Measurements from ENCODE around the gene UPF3B. TPM values are rescaled to one million over a fixed set of nuclear protein-coding genes. Genes with fewer than 3 reads are reported as not detected.
"Not testable (repeated sequence)": the region's sequence is repeated elsewhere in the genome, so short reads cannot be mapped to it uniquely, and the experiment has no call there.

Gene UPF3B
- total RNA-seq, 1 donor from 2014 or later, result 4.7 TPM

- Histone ChIP-seq H3K36me3 (ENCODE audit: control insufficient read depth, insufficient read depth, low read length) (no peaks in the 10 kb centered on the region), H3K27me3 (ENCODE audit: control insufficient read depth, insufficient read depth, low read length) (no peaks in the 10 kb centered on the region), H3K4me3 (ENCODE audit: low read depth, low read length) (no peak overlapping the region)
- TF ChIP-seq CTCF (IDR thresholded peaks at IDR 0.05; ENCODE audit: insufficient read depth, low read length, poor library complexity, severe bottlenecking), result no peak
- DNase-seq (ENCODE audit: low read depth), result no peak
Measured at GRCh38 chrX:119809185-119809666, 43.5 kb downstream of the UPF3B start.

- H3K36me3 ChIP-seq (ENCODE audit: control insufficient read depth, insufficient read depth, low read length); H3K27me3 ChIP-seq (ENCODE audit: control insufficient read depth, insufficient read depth, low read length); H3K4me3 ChIP-seq (ENCODE audit: low read depth, low read length); DNase-seq (ENCODE audit: low read depth): not testable (repeated sequence)
Measured at GRCh38 chrX:119808461-119808860, 44.3 kb downstream of the UPF3B start.

GRCh38 chrX:119802546-119802945, 50.2 kb downstream of the UPF3B start:
- no peak for DNase-seq (ENCODE audit: low read depth)
- Histone ChIP-seq H3K4me3 (ENCODE audit: low read depth, low read length) (no peak overlapping the region), H3K27me3 (ENCODE audit: control insufficient read depth, insufficient read depth, low read length) (no peaks in the 10 kb centered on the region), H3K36me3 (ENCODE audit: control insufficient read depth, insufficient read depth, low read length) (no peaks in the 10 kb centered on the region)
- TF ChIP-seq CTCF (IDR thresholded peaks at IDR 0.05; ENCODE audit: insufficient read depth, low read length, poor library complexity, severe bottlenecking), result no peak

GRCh38 chrX:119801253-119802221, 51.2 kb downstream of the UPF3B start:
- no peaks in the 10 kb centered on the region for H3K36me3 ChIP-seq (ENCODE audit: control insufficient read depth, insufficient read depth, low read length)
- H3K27me3 ChIP-seq (ENCODE audit: control insufficient read depth, insufficient read depth, low read length), result no peaks in the 10 kb centered on the region
- H3K4me3 ChIP-seq (ENCODE audit: low read depth, low read length), result no peak overlapping the region
- DNase-seq (ENCODE audit: low read depth), result no peak
- TF ChIP-seq CTCF (IDR thresholded peaks at IDR 0.05; ENCODE audit: insufficient read depth, low read length, poor library complexity, severe bottlenecking), result no peak

GRCh38 chrX:119791437-119792231, 61.1 kb downstream of the UPF3B start, which contains the start of gene RPL39:
TSS of gene RPL39 (minus strand) at chrX:119791630. CDS start at chrX:119791576, 54 bp downstream.
- no peaks in the 10 kb centered on the region for H3K36me3 ChIP-seq (ENCODE audit: control insufficient read depth, insufficient read depth, low read length)
- H3K27me3 ChIP-seq (ENCODE audit: control insufficient read depth, insufficient read depth, low read length), result no peaks in the 10 kb centered on the region
- peak within 1 kb of the TSS; percentile 65 for H3K4me3 ChIP-seq (ENCODE audit: low read depth, low read length)
- peak; percentile 47 for DNase-seq (ENCODE audit: low read depth)
- no peak for TF ChIP-seq CTCF (IDR thresholded peaks at IDR 0.05; ENCODE audit: insufficient read depth, low read length, poor library complexity, severe bottlenecking)

GRCh38 chrX:119790977-119791436, 61.8 kb downstream of the UPF3B start:
- no peaks in the 10 kb centered on the region for H3K27me3 ChIP-seq (ENCODE audit: control insufficient read depth, insufficient read depth, low read length)
- DNase-seq (ENCODE audit: low read depth), result no peak
- no peaks in the 10 kb centered on the region for H3K36me3 ChIP-seq (ENCODE audit: control insufficient read depth, insufficient read depth, low read length)
- H3K4me3 ChIP-seq (ENCODE audit: low read depth, low read length), result peak overlapping the region; percentile 65
- TF ChIP-seq CTCF (IDR thresholded peaks at IDR 0.05; ENCODE audit: insufficient read depth, low read length, poor library complexity, severe bottlenecking), result no peak

Measured in kidney epithelial cell (primary cell).